D721Med (cell line): ENCODE measurements around the gene POM121L2.

Experiments used
- DNase-seq: peaks from one replicate; pipeline ENCODE4 v3.0.0; 2011; ENCODE audit warnings: low spot score; ENCODE audit not compliant: insufficient read length
- FAIRE-seq: peaks from 2 replicates; lab custom pipeline; 2011; peaks lifted over from hg19 to GRCh38; lab: Jason Lieb, UNC
- CTCF ChIP-seq: IDR thresholded peaks from 2 replicates; pipeline ENCODE4 v1.5.1; 2012; ENCODE audit warnings: mild to moderate bottlenecking, control low read depth; ENCODE audit not compliant: insufficient read depth; ENCODE audit errors: missing control alignments

The POM121L2 gene

GRCh38 chr6:27312146-27312949 lies at the start of gene POM121L2:
TSS of gene POM121L2 (minus strand) at chr6:27312273. CDS start at chr6:27312170, 103 bp downstream.
- peak; percentile 85 for TF ChIP-seq CTCF
- DNase-seq (peak; percentile 66), FAIRE-seq (no peak)

GRCh38 chr6:27359231-27359630 lies 47.2 kb upstream of the POM121L2 start:
- TF ChIP-seq CTCF: no peak
- DNase-seq: no peak
- no peak for FAIRE-seq

- FAIRE-seq (no peak), DNase-seq (no peak)
- no peak for TF ChIP-seq CTCF
Observed at GRCh38 chr6:27358786-27359185, 46.7 kb upstream of the POM121L2 start.

GRCh38 chr6:27352850-27353249 lies 40.8 kb upstream of the POM121L2 start:
- TF ChIP-seq CTCF: no peak
- no peak for FAIRE-seq
- no peak for DNase-seq

- no peak for TF ChIP-seq CTCF
- no peak for FAIRE-seq
- DNase-seq: no peak
Observed at GRCh38 chr6:27334141-27334540, 22.1 kb upstream of the POM121L2 start.

GRCh38 chr6:27333642-27334040 lies 21.6 kb upstream of the POM121L2 start:
- TF ChIP-seq CTCF: no peak
- FAIRE-seq: no peak

GRCh38 chr6:27332692-27333641 lies 20.9 kb upstream of the POM121L2 start:
- DNase-seq (no peak), FAIRE-seq (no peak)
- TF ChIP-seq CTCF: peak; percentile 5

More at GRCh38 chr6:27333642-27334040, 21.6 kb upstream of the POM121L2 start:
- no peak for DNase-seq
